Activated CD8-positive, alpha-beta memory T cell treated with anti-CD3 and anti-CD28 coated beads for 48 hours (primary cell): Measurements from ENCODE around the gene MKI67.
"Not testable (repeated sequence)": the region's sequence is repeated elsewhere in the genome, so short reads cannot be mapped to it uniquely, and the experiment has no call there.

Experiments
- DNase-seq, 3 experiments: peaks; one replicate each; pipeline ENCODE4 v3.0.0-alpha.2; 2020; ENCODE audit warnings: low read depth in 2 of 3, low spot score in 2 of 3

MKI67 gene

GRCh38 chr10:128113026-128113425 is 13.2 kb downstream of the MKI67 start:
- DNase-seq = no peak

- DNase-seq = no peak
These were observed 14.5 kb downstream of the MKI67 start for GRCh38 chr10:128111696-128112095.

- DNase-seq = no peak
These were observed 15.9 kb downstream of the MKI67 start for GRCh38 chr10:128110339-128110738.

GRCh38 chr10:128109707-128110106 is 16.5 kb downstream of the MKI67 start:
- DNase-seq = no peak

- no peak for DNase-seq
These were observed 20.8 kb downstream of the MKI67 start for GRCh38 chr10:128105383-128105782.

GRCh38 chr10:128103229-128103714 is 23.0 kb downstream of the MKI67 start:
- DNase-seq = no peak

GRCh38 chr10:128102480-128103228 is 23.6 kb downstream of the MKI67 start:
- DNase-seq = no peak

- no peak for DNase-seq
These were observed 24.3 kb downstream of the MKI67 start for GRCh38 chr10:128101901-128102300.

GRCh38 chr10:128099901-128100300 is 26.3 kb downstream of the MKI67 start:
- DNase-seq = no peak

GRCh38 chr10:128098631-128099030 is 27.6 kb downstream of the MKI67 start:
- no peak for DNase-seq

GRCh38 chr10:128097783-128098182 is 28.4 kb downstream of the MKI67 start:
- no peak for DNase-seq

- DNase-seq = no peak
These were observed 29.6 kb downstream of the MKI67 start for GRCh38 chr10:128096486-128097199.

GRCh38 chr10:128095753-128096469 is 30.3 kb downstream of the MKI67 start:
- DNase-seq = peak in 1 of 3 experiments; percentile 11

- DNase-seq = peak in 1 of 3 experiments; percentile 13
These were observed 31.0 kb downstream of the MKI67 start for GRCh38 chr10:128095027-128095752.

GRCh38 chr10:128094596-128094995 is 31.6 kb downstream of the MKI67 start:
- not testable (repeated sequence) for DNase-seq

- DNase-seq = no peak
These were observed 33.8 kb downstream of the MKI67 start for GRCh38 chr10:128092454-128092853.

- DNase-seq = no peak
These were observed 34.5 kb downstream of the MKI67 start for GRCh38 chr10:128091636-128092210.

GRCh38 chr10:128087884-128088709 is 38.1 kb downstream of the MKI67 start:
- DNase-seq = no peak

- DNase-seq = no peak
These were observed 38.9 kb downstream of the MKI67 start for GRCh38 chr10:128087146-128087883.
